NCI-H748 (cell line): Measurements from ENCODE around the gene UROD.
"Not testable (repeated sequence)": the region's sequence is repeated elsewhere in the genome, so short reads cannot be mapped to it uniquely, and the experiment has no call there.

Source experiments
- DNase-seq: peaks from one replicate; lab custom pipeline; 2025; ENCODE audit not compliant: unreplicated experiment; lab: John Stamatoyannopoulos, UW

Gene UROD

GRCh38 chr1:45038240-45038639, 26.2 kb downstream of the UROD start:
- no peak for DNase-seq

GRCh38 chr1:45038661-45039364, 26.8 kb downstream of the UROD start:
- DNase-seq: no peak

GRCh38 chr1:45040297-45040696, 28.2 kb downstream of the UROD start:
- DNase-seq: no peak

- no peak for DNase-seq
Measured at GRCh38 chr1:45043094-45043493, 31.0 kb downstream of the UROD start.

- DNase-seq: no peak
Measured at GRCh38 chr1:45044916-45045315, 32.9 kb downstream of the UROD start.

GRCh38 chr1:45047032-45047431, 35.0 kb downstream of the UROD start:
- DNase-seq: no peak

GRCh38 chr1:45051005-45051772, 39.1 kb downstream of the UROD start:
- DNase-seq: no peak

- no peak for DNase-seq
Measured at GRCh38 chr1:45057542-45057941, 45.5 kb downstream of the UROD start.

GRCh38 chr1:45059829-45060228, 47.8 kb downstream of the UROD start:
- no peak for DNase-seq

- not testable (repeated sequence) for DNase-seq
Measured at GRCh38 chr1:45062463-45062862, 50.4 kb downstream of the UROD start.

- DNase-seq: no peak
Measured at GRCh38 chr1:45065083-45065482, 53.0 kb downstream of the UROD start.
